Kidney (tissue), 14 donors: ENCODE data around the gene KRT79. TPM values are rescaled to one million over a fixed set of nuclear protein-coding genes. Genes with fewer than 3 reads are reported as not detected.
A peak's percentile ranks its signal among the peaks of the same experiment; 100 is the strongest.

ENCODE experiments used
- DNase-seq, 5 donors: peaks; one replicate each; pipeline ENCODE4 v3.0.0-alpha.2; 2013 to 2020
- FAIRE-seq: peaks from 2 replicates; lab custom pipeline; 2012; peaks lifted over from hg19 to GRCh38; lab: Jason Lieb, UNC
- H3K27ac ChIP-seq, 2 donors: one replicate each; pipeline ENCODE4 v1.7.0; 2013; ENCODE audit warnings: low read depth in 2 of 2, low read length in 2 of 2, inconsistent platforms in 1 of 2
- H3K27me3 ChIP-seq: one replicate; pipeline ENCODE4 v1.7.1; 2013; ENCODE audit warnings: low read length, inconsistent platforms; ENCODE audit not compliant: control insufficient read depth, insufficient read depth
- H3K36me3 ChIP-seq, 3 donors: one replicate each; pipeline versions ENCODE4 v1.7.0 to v1.7.1; 2013; ENCODE audit warnings: low read length in 3 of 3, control low read depth in 1 of 3, inconsistent platforms in 1 of 3; ENCODE audit not compliant: insufficient read depth in 3 of 3, control insufficient read depth in 2 of 3
- H3K4me1 ChIP-seq, 3 donors: one replicate each; pipeline versions ENCODE4 v1.7.0 to v1.7.1; 2013; ENCODE audit warnings: low read length in 3 of 3, inconsistent platforms in 1 of 3, low read depth in 1 of 3; ENCODE audit not compliant: control insufficient read depth in 2 of 3, insufficient read depth in 2 of 3
- H3K4me3 ChIP-seq, 3 donors: one replicate each; pipeline versions ENCODE4 v1.7.0 to v1.8.1; 2013; ENCODE audit warnings: low read length in 3 of 3, control low read depth in 1 of 3, inconsistent platforms in 1 of 3
- H3K9ac ChIP-seq, 3 donors: one replicate each; pipeline versions ENCODE4 v1.7.0 to v1.7.1; 2013; ENCODE audit warnings: low read length in 3 of 3, control low read depth in 1 of 3, inconsistent platforms in 1 of 3
- H3K9me3 ChIP-seq, 3 donors: one replicate each; pipeline versions ENCODE4 v1.7.0 to v1.7.1; 2013; ENCODE audit warnings: low read length in 3 of 3, control low read depth in 1 of 3, inconsistent platforms in 1 of 3; ENCODE audit not compliant: control insufficient read depth in 2 of 3, insufficient read depth in 1 of 3
- intact Hi-C: fragments of 100-400 bp; cut with DNase I; formaldehyde crosslinking; loops from one replicate; pipeline ENCODE4 v1.11.1; 2022
- polyA plus RNA-seq: library from polyadenylated mRNA; stranded (reverse); fragments of 350-450 nt; fragmentation: Illumina TruSeq; extraction: RNeasy Lipid Tissue Mini Kit (QIAGEN cat#74804); gene quantifications from one replicate; pipeline ENCODE4 v1.2.3, GENCODE V29; 2014; ENCODE audit warnings: low read depth, low replicate concordance; ENCODE audit not compliant: insufficient read depth
- total RNA-seq: library from RNA; stranded (reverse); fragmentation: NEBNext Ultra II Directional; extraction: Animal tissue kit (Norgen Biotek cat#: 25700); gene quantifications from one replicate; pipeline ENCODE4 v1.2.1, GENCODE V29; 2021
- TF ChIP-seq, protein P1 (sequence below): IDR thresholded peaks from 3 replicates; pipeline ENCODE4 v1.5.1; 2012; ENCODE audit warnings: mild to moderate bottlenecking, moderate library complexity, borderline replicate concordance; ENCODE audit not compliant: insufficient read depth; ENCODE audit errors: extremely low read depth
- donor health status: control.
- donor health status: control.
- donor health status: control.
- donor health status: control.
- donor health status: control.
- donor health status: DM: yes; HTN: yes; CAD: no.
- donor health status: Normal renal cell carcinoma (clear cell type).

The KRT79 gene
- total and polyA plus RNA-seq, 2 donors from 2014 or later, result not detected

DNA sequence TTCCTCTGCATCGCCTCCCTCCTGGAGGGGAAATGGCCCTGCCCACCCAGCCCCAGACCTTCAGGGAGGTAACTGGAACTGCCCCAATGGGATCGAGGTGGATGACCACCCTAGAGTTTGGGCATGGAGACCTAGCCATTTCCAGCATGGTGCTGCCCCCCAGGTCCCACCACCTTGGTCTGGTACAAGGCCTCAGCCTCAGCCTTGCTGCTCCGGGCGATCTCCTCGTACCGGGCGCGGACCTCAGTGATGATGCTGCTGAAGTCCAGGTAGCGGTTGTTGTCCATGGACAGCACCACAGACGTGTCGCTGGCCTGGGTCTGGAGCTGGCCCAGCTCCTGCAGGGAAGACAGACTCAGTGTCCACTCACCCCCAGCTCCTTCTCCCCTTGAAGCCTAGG is 10.3 kb upstream of the KRT79 start:
- intact Hi-C loops, result no loop called here
- DNase-seq, result peak in 1 of 5 donors; percentile 43

DNA sequence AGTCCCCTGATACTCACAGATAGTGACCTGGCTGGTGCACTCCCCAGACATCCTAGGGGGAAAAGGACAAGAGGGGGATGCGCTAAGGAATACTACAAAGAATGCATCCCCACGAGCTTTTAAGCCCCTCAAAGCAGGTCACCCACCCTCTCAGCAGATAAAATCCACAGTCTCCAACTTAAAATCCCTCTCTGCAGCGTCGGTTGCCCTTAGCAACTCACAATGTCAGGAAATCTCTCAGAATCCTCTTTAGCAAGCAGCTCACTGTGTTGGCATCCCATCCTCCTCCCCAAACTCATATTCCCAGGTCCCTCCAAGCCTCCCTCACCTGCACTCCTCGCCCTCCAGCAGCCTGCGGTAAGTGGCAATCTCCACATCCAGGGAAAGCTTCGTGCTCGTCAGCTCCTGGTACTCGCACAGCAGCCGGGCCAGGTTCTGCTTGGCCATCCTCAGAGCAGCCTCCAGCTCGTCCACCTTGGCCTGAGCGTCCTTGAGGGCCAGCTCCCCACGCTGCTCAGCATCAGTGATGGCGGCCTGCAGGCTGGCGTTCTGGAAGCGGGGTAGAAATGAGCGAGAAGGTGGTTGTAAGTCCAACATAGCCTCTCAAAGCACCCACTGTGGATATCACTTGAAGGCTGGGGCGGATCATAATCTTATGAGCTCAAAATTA is 5.5 kb upstream of the KRT79 start:
- TF ChIP-seq, protein P1, sequence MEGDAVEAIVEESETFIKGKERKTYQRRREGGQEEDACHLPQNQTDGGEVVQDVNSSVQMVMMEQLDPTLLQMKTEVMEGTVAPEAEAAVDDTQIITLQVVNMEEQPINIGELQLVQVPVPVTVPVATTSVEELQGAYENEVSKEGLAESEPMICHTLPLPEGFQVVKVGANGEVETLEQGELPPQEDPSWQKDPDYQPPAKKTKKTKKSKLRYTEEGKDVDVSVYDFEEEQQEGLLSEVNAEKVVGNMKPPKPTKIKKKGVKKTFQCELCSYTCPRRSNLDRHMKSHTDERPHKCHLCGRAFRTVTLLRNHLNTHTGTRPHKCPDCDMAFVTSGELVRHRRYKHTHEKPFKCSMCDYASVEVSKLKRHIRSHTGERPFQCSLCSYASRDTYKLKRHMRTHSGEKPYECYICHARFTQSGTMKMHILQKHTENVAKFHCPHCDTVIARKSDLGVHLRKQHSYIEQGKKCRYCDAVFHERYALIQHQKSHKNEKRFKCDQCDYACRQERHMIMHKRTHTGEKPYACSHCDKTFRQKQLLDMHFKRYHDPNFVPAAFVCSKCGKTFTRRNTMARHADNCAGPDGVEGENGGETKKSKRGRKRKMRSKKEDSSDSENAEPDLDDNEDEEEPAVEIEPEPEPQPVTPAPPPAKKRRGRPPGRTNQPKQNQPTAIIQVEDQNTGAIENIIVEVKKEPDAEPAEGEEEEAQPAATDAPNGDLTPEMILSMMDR, result no peak
- DNase-seq, result no peak
- Histone ChIP-seq H3K27me3 (no peaks in the 10 kb centered on the region), H3K36me3 (no peaks in the 10 kb centered on the region), H3K4me3 (no peak overlapping the region), H3K4me1 (no peaks in the 10 kb centered on the region), H3K9ac (no peak overlapping the region), H3K27ac (no peak overlapping the region), H3K9me3 (no peaks in the 10 kb centered on the region)
- no peak for FAIRE-seq
- intact Hi-C loops, result no loop called here

More for the DNA sequence above, 10.3 kb upstream of the KRT79 start:
- no peak overlapping the region for H3K4me3 ChIP-seq
- H3K36me3 ChIP-seq, result no peaks in the 10 kb centered on the region
- H3K4me1 ChIP-seq, result no peaks in the 10 kb centered on the region
- no peak overlapping the region for H3K9ac ChIP-seq
- TF ChIP-seq, protein P1, result no peak
- no peaks in the 10 kb centered on the region for H3K27me3 ChIP-seq
- no peak overlapping the region for H3K27ac ChIP-seq
- H3K9me3 ChIP-seq, result no peaks in the 10 kb centered on the region
- FAIRE-seq, result no peak

DNA sequence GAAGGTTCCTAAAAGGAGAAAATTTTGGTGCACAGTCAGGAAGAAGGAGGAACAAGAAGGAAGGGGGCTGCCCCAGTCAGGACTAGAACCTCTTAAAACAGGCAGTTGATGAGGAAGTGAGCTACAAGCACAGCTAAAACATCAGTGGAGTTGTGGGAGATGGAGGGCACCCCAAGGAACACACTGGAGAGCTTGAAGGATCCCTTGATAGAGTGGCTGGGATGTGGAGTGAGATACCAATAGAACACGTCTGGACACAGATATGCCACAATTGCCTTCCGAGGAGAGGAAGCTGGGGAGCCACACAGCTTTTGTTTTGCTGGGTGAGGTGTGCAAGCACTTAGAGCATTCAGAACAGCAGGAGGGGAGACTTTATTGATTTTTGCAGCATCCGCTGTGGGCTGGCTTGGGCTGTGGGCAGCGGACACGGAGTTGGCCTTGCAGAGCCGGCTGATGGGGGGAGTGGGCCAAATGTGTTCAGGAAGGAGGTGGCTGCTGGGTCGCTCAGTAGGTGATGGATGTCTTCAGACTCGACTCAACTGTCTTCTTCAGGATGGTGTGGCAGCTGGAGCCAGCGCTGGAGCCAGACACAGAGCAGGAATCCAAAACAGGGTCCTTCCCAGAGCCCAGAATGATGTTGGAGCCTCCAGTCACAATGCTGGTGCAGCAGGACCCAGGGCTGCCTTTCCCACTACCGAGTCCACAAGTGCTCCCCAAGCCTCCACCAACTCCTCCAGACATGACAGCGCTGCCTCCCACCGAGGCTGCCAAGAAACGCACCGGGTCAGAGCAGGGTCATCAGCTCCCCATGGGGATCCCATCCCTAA is 4.7 kb upstream of the KRT79 start:
- no peak overlapping the region for H3K9ac ChIP-seq
- DNase-seq, result no peak
- intact Hi-C loops, result no loop called here
- TF ChIP-seq, protein P1, result no peak
- H3K36me3 ChIP-seq, result no peaks in the 10 kb centered on the region
- no peaks in the 10 kb centered on the region for H3K9me3 ChIP-seq
- FAIRE-seq, result no peak
- H3K4me1 ChIP-seq, result no peaks in the 10 kb centered on the region
- no peak overlapping the region for H3K4me3 ChIP-seq
- no peak overlapping the region for H3K27ac ChIP-seq
- no peaks in the 10 kb centered on the region for H3K27me3 ChIP-seq
